HG03060 (cell line): ENCODE results near the gene COA8.
A peak's percentile ranks its signal among the peaks of the same experiment; 100 is the strongest.
"Not testable (repeated sequence)": the region's sequence is repeated elsewhere in the genome, so short reads cannot be mapped to it uniquely, and the experiment has no call there.

Experiments
- ATAC-seq: cut with Tn5 transposase; IDR thresholded peaks from one replicate; pipeline ENCODE4 v1.9.1; 2021; ENCODE audit warnings: low read depth, moderate number of reproducible peaks; ENCODE audit not compliant: unreplicated experiment

Gene COA8

DNA sequence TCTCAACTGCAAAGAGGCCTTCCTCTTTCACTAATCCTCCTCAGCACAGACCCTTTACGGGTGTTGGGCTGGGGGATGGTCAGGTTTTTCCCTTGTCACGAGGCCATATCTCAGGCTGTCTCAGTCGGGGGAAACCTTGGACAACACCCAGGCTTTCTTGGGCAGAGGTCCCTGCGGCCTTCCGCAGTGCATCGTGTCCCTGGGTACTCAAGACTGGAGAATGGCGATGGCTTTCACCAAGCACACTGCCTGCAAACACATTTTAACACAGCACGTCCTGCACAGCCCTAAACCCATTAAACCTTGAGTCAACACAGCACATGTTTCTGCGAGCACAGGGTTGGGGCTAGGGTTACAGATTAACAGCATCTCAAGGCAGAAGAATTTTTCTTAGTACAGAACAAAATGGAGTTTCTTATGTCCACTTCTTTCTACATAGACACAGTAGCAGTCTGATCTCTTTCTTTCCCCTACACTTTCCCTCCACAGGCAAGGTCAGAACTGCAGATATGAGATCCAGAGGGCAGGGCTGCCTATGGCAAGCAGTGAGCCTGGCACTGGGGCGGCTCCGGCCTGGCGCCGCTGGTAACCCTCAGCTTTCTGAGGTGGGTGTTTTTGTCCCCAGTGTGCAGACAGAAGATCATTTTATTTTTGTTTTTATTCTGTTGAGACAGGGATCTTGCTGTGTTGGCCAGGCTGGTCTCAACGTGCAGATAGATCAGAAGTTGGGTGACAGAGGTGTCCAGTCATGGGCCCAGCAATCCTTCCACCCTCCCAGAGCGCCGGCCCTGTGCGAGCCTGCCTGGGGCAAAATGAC, 37.1 kb upstream of the COA8 start:
- ATAC-seq = not testable (repeated sequence)

DNA sequence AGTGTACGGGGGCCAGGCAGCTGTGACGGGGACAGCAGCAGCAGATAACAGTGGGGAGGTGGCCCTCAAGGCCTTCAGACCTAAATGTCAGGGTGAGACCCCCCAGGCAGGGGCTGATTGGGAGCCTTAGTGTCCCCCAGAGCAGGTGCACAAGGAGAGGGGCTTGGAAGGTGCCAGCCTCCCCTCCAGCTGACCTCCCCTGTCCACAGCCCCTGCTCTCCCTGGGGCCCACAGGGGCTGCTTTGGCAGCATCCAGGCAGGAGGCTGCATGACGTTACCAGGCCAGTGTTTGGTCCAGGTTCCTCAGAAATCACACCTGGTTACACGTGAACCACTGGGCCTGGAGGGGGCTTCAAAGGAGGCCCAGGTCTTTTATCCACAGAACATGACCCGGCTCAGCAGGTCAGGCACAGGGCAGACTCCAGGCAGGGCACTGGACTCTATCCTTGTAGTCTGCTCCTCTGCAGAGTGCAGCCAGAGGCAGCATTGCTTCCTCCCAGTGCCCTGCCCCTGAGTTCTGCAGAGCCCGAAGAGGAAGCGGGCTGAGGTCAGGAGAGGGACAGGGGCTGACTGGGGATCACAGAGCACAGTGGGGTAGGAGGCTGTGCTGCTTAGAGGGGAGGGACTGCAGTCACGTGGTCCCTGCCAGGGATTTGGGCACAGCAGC, 36.4 kb upstream of the COA8 start:
- ATAC-seq = no peak

DNA sequence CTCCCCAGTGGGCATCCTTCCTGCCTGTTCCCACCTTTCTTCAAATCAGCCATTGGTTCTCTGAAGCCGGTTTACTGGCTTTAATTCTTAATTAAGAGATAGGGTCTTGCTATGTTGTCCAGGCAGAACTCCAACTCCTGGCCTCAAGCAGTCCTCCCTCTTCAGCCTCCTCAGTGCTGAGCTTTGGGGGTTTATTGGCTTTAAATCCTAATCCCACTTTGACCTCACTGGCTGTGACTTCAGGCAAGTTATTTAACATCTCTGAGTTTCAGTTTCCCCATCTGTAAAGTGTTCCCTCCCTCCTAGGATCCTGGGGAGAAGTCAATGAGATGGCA, 35.9 kb upstream of the COA8 start:
- no peak for ATAC-seq

DNA sequence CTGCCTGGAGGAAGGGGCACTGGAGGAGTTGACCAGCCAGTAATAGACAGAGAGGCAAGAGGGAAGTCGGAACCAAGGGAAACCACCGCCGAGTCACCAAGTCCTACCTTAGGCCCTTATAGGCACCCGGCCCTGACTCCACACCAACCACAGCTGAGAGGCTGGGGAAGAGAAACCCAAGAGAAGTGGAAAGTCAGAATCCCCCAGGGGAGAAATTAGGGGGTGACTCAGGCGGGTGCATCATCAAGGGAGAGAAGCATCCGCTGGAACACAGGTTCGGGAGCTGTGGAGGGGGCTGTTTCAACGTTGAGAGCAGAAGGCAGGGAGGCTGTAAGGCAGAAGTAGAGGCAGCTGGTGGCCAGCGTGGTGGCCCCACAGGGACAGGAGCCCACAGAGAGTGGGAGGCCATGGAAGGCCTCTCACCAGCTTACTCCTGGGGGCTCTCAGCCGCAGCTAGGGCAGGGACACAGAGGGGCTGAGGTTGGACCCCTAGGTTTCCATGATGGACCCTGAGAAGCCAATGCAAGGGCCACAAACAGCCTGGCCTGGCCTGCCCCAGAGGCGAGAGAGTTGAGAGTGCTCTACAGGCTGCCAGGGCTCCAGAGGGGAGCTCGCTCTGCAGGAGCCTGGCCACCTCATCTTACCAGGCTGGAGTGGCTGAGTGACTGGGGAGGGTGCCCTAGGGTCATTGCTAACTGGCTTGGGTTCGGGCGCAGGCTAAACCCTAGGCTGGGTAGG, 35.2 kb upstream of the COA8 start:
- ATAC-seq = peak; percentile 58

DNA sequence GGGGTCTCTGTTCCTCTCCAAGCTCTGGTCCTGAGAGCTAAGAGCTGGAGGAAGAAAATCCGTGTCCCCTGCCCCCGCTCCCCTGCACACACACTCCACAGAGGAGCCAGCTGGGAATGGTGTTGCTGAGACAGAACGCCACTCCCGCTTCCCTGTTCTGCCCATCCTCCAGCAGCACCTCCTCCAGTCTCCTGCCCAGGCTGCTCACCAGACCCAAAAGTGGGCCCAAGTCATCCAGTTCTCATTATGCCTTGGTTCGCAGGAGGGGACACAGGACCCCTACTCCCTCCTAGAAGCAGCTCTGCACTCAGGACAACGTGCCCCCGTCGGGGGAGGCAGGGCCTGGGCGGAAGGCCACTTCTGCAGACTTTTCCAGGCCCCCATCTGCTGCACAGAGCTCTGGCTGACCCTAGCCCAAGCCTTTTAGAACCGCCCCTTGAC, 34.6 kb upstream of the COA8 start:
- no peak for ATAC-seq

DNA sequence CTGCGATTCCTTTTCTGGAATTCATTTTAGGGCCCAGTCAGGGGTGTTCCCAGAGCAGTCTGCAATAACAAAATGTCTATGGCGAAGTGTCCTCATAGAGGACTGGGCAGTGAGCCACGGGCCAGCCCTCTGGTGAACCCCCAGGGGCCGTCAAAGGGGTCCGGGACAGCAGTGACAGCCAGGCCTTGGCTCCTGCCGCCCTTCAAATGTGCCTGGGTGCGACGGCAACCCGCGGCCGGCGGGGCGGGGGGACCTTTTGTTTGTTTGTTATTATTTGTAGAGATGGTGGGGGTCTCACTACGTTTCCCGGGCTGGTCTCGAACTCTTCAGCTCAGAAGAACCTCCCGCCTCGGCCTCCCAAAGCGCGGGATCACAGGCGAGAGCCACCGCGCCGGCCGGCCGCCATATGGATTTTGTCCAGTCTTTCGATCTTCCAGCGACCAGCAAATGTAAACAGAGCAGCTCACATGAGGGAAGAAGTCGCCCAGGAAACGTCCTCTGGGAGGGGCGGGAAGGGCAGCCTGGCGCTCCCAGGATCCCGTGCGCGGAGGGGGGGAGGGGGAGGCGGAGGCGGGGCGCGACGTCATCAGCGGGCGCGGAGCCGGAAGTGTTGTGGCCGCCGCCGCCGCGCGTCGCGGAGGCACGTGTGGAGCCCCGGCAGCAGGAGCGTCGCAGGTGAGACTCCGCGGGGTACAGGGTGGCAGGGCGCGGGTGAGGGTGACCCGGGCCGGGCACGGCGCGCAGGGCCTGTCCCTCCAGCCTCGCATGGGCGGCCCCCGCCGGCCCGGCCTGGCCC, 34.0 kb upstream of the COA8 start, which contains the start of gene TRMT61A:
Gene TRMT61A, plus strand, starts transcription at position 610 of the 796 bp plus-strand sequence. CDS start 783 bp downstream, outside the sequence.
- ATAC-seq = no peak

DNA sequence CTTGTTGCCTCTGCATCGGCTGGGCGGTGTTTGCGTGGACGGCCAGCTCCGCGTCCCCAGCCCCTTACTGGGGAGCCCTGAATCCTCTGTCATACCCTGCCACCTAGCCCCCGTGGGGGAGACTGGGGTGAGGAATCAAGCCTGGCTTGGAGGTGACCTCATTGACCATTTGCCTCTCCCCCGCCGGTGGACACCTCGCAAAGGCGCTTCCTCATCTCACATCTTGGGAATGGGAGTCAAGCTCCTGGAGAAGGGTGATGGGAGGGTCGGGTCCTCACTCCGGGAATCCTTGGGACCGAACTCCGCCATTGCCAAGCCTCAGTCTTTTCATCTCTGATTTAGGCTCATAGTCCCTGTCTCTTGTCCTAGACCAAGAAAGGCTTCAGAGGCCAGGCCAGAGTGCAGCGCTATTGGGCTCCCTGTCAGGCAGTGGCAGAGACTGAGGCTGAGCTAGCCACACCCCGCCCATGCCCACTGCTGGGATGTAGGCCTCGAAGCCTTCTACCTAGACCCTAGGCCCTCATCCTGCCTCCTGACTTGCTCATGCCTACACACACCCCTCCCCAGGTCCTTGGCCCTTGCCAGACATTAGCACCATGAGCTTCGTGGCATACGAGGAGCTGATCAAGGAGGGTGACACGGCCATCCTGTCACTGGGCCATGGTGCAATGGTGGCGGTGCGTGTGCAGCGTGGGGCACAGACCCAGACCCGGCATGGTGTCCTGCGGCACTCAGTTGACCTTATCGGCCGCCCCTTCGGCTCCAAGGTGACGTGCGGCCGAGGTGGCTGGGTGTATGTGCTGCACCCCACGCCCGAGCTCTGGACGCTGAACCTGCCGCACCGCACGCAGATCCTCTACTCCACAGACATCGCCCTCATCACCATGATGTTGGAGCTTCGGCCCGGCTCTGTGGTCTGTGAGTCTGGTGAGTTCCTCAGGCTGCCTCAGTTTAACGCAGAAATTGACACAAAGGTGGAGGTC, 33.1 kb upstream of the COA8 start:
- ATAC-seq = no peak

DNA sequence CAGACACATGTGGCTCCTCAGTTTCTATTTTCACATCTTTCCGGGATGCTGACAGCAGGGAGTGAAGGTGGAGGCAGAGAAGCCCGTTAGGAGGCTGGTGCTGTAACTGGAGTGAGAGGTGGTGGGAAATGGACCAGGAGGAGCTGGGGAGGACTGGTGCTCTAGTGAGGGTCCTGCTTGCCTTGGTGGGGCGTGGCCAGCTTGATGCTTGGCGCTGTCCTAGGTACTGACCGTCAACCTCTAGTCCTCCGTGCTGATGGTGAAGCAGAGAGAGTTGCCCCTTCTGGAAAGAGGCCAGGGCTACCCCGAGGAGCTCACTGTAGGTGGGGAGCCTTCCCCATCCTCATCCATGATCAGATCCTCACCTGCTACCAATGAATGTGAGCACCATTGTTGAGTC, 32.4 kb upstream of the COA8 start:
- no peak for ATAC-seq

DNA sequence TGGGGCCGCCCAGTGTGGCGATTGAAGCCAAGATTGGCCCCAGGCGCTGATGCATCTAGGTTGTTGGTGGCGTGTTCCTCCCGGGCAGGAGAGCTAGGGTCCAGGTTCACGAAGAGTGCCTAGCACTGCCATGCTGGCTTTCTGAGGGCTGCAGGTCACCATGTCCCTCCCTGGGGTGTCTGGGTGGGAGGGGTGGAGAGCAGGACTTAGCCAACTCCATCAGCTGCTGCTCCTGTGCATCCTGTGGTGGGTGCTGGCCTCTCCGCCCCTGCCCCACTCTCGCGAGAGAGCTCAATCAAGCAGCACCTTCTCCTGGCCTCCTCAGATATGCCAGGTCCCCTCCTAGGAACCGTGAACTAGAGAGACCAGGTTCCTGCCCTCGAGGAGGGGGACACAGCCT, 31.9 kb upstream of the COA8 start:
- ATAC-seq = no peak

DNA sequence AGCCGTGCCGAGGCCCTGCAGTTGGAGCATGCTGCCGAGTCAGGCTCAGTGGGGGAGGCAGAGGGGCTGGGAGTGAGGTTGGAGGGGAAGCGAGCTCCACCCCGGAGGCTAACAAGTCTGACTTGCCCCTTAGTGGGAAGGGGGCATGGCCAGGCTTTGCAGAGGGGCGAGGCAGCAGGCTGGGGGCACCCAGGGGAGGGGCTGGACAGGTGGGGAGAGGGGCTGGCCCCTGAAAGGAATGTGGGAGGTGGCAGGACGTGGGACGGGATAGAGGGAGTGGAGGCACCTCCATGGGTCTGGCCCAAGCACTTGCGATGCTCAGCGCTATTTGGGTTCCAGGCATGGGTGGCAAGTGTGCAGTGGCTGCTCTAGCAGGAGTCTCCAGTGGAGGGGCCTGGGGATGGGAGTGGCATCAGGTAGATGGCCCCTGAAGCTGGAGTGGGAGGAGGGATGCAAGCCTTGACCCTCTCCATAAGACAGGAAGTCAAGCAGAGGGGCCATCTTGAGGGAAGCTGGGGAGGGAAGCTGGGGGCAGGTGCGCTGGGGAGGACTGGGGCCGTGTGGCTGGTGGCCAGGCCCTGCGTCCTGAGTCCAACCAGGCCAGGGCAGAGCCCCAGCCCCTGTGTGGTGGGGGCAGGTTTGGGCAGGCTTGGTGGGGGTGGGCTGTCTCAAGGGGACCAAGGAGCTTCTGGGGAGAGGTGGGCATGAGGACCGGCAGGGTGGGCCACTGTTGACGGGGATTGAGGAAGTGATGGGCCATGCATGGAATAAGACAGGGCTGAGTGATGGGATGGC, 31.1 kb upstream of the COA8 start:
- no peak for ATAC-seq

DNA sequence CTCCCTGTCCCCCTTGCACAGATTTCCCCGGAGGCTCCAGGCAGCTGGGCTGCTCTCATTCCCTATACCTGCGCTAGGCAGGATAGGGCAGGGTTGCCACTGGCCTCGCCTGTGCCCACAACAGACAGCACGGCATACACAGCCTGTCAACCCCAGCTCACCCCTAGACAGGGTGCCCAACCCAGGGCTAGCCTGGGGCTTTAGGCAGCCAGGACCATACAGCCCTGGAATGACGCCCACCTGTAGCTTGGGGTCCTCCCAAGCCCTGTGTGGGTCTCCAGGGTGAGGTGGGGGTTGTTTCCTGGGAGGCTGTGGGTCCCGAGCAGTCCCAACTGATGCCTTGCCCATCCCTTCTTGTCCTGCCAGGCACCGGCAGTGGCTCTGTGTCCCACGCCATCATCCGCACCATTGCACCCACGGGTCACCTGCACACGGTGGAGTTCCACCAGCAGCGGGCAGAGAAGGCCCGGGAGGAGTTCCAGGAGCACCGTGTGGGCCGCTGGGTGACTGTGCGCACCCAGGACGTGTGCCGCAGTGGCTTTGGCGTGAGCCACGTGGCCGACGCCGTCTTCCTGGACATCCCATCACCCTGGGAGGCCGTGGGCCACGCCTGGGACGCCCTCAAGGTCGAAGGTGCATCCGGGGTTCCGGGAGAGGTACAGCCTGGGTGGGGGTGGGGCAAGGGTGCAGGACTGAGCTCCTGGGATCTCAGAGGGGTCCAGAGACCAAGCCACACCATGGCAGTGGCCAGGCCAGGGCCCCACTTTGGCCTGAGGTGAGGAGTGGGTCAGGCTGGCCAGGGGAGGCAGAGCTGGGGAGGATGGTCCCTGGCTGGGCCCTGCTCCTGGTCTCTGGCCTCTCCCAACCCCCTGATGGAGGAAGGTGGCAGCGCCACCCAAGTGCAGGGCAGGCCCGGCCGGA, 30.3 kb upstream of the COA8 start:
- no peak for ATAC-seq

DNA sequence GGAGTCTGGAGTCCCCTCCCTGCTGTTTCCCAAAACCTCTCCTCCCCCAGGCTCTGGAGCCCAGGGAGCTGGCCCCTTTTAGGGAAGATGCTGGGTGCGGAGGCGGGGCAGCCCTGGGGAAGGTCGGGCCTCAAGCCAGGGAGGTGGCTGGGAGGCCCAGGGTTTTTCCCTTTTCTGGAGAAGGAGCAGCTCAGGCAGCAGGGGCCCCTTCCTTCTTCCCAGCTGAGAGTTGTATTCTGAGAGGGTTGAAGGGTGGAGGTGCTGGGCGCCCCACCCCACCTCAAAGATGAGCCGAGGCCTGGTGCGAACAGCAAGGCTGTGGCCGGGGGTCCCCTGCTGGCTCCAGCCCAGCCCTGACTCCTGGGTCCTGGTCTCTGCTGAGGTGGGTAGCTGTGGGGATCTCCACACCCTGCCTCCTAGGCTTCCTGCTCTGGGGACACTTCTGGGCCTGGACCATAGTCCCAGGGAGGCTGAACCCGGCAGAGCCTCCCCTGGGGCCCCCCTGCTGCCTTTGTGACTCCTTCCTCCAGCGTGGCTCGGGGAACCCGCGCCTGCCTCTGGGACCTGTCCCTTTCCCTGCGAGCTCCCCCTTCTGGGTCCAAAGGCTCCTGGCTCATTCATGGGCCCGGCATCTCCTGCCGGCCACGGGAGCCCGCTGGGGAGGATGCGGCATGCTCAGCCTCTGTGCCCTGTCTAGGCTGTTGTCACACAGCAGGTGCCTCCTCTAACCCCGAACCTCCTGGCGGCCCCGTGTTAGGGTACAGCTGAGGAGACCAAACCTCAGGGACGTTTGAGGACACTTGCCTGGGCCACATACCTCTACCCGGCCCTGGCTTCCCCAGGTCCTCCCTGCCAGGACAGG, 29.4 kb upstream of the COA8 start:
- ATAC-seq = no peak

DNA sequence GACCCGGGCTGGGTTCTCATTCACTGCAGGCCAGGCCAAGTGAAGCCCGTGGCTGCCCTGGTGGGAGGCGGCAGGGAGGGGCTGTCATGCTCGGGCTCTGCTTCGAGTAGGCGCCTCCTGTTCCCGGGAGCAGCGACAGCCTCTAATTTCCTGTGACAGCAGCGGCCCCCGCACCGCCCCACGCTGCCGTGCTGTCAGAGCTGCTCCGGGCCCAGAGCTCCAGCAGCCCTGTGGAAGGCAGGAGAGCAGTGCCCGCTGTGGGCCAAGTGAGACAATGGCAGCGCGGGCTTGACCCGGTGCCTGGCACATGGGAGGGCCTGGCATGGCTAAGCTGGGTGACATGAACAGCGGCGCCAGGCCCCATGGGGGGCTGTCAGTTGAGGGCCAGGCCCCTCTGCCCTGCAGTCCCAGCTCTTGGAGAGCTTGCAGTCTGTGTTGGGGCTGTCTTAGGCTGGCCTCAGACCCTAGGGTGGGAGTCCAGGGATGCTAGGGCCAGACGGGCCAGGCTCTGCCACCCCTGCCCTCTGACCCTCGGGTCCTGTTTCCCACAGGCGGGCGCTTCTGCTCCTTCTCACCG, 28.7 kb upstream of the COA8 start:
- no peak for ATAC-seq

DNA sequence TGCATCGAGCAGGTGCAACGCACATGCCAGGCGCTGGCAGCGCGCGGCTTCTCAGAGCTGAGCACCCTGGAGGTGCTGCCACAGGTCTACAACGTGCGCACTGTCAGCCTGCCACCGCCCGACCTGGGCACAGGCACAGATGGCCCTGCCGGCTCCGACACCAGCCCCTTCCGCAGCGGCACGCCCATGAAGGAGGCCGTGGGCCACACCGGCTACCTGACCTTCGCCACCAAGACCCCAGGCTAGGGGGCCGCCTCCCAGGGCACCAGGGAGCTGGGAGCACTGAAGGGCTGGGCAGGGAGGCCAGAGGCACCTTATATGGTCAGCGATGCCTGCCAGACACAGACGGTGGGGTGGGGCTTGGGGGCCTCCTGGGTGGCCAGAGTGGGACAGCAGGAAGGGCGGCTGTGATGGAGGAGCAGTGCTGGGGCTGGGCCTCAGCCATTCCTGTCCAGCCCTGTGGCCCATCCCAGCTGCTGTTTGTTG, 28.1 kb upstream of the COA8 start:
- no peak for ATAC-seq

DNA sequence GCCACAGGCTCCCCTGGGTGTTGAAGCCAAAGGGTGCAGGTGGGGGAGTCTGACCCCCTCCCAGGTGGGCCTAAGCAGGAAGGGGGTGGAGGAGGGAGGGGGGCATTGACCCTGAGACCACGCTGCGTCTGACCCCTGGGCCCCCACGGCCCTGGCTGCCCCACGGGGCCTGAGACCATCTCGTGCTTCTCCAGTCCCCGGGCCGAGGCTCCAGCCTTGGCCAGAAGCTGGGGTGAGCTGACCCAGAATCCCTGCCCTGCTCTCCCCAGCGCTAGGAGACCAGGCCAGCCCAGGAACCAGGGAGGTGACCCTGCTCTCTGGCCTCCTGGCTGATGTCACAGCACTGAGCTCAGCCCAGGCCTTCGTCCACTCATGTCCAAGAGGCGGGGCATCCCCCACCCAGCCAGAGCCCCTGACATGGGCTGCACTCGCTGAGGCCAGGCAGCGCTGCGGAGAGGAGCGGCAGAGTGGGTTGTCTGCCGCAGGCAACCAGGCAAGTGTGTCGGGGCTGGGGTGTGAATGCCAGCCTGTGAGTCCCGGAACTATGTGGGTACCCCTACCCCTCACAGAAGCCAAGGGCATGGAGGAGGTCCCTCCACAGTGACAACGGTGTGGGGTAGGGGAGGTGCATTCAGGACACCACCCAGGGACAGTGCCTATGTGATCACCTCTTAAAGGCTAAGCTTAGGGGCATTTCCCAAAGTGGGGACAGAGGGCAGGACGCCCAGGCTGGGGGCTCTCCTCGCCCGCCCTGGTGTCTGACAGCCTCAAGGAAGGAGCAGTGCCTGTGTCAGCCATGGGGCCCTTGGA, 27.5 kb upstream of the COA8 start:
- no peak for ATAC-seq
